GM12872 (cell line): Measurements from ENCODE around the gene IRS1.

ENCODE experiments used
- TF ChIP-seq, protein P1 (sequence below): IDR thresholded peaks from 3 replicates; pipeline ENCODE4 v1.5.1; 2011; ENCODE audit warnings: low read depth, mild to moderate bottlenecking, low read length, moderate library complexity; ENCODE audit not compliant: insufficient read depth

The IRS1 gene

DNA sequence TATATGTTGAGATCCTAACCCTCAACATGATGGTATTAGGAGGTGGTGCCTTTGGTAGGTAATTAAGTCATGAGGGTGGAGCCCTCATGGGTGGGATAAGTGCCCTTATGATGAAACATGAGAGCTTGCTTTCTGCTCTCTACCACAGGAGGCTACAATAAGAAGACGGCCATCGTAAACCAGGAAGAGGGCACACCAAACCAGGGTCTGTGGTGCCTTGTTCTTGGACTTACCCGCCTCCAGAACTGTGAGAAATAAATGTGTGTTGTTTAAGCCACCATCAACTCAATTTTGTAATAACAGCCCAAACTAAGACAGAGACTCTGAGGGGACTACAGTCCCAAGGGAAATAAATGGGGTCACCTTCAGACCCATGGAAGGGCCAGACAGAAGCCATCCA lies 52.3 kb downstream of the IRS1 start:
- TF ChIP-seq, protein P1, sequence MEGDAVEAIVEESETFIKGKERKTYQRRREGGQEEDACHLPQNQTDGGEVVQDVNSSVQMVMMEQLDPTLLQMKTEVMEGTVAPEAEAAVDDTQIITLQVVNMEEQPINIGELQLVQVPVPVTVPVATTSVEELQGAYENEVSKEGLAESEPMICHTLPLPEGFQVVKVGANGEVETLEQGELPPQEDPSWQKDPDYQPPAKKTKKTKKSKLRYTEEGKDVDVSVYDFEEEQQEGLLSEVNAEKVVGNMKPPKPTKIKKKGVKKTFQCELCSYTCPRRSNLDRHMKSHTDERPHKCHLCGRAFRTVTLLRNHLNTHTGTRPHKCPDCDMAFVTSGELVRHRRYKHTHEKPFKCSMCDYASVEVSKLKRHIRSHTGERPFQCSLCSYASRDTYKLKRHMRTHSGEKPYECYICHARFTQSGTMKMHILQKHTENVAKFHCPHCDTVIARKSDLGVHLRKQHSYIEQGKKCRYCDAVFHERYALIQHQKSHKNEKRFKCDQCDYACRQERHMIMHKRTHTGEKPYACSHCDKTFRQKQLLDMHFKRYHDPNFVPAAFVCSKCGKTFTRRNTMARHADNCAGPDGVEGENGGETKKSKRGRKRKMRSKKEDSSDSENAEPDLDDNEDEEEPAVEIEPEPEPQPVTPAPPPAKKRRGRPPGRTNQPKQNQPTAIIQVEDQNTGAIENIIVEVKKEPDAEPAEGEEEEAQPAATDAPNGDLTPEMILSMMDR, result no peak

DNA sequence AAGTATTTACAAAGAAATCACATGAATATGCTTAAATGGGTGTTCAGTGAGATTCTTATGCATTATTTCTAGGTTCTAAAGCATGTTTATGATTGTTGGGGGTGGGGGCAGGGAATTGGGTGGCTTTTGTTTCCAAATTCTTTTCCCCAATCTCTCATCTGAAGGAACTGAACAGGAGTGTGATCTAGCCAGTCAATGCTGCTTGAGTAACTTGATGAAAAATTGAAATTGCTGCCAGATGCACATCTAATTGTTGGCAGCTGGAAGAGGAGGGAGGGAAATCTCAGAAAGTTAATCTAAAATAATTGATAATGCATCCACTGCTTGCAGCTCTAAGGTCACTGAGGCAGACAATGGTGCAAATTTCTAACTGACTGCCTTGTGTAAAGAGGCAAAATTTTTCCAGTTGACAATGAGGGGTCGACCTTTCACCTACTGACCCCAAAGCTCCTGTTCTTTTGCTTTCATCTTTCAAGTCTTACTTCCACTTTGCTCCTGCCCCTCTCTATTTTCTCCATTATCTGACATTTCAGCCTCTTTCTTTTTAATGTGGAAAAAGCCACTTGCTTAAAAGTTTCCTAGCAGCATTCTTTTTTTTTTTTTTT lies 53.3 kb downstream of the IRS1 start:
- TF ChIP-seq, protein P1, result no peak

DNA sequence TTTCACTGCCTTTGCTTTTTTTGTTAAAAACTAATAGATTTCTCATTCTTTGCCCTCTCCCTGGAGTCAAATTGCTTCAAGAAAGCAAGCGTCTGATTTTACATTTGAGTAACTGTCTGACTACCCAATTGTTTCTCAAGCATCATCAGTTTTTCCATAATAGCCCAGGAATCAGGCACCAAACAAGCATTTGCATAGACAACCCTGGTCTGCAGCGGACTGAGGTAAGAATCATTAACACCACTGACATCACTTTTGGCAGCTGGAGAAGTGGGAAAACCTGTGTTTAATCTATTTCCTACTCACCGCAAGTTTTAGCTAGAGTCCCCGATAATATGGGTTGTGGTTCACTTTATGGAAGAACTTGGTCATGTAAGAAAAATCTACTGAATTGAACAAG lies 55.7 kb downstream of the IRS1 start:
- TF ChIP-seq, protein P1, result no peak

DNA sequence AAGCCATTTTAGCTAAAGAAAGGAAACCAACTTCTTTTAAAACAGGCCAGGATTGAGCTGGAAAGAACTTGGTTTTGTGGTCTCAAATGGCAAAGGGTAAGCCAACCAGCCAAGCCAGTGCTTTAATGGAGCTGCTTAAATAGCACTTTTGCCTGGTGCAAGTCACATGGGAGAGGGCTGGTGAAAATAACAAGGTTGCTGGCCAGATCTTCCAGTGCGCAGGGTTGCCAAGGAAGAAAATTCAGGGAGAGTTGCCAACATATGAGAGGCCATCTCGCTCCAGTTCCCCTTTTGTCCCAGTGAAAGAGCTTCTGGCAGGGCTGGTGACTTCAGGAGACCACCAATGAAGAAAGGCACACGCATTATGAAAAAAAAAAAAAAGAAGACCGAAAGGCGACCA lies 57.3 kb downstream of the IRS1 start:
- TF ChIP-seq, protein P1, result no peak

DNA sequence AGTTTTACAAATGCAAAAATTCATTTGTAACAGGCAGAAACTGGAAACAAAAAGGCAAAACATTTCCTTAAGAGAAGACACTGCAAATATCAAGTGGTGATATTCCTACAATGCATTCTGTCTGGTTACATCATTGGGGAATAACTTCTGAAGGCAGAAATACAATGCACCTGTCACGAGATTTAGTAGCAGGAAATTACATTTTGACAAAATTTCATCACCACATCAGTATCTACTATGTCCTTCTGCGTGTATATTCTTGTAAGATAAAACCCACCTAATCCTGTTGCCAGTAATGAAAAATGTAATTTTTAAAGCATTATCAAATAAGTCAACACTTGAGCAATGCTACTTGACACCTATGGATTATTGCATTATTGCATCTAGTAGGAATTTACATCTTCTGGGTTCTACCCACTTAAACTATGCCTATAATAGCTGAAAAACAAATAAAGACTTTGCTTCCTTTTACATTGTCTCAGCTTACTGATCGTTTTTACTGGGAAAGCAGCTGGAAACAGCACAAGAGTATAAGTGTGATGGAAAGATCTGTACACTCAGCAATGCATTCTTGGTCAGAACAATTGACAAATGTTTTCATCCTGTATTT lies 59.5 kb downstream of the IRS1 start:
- TF ChIP-seq, protein P1, result no peak

DNA sequence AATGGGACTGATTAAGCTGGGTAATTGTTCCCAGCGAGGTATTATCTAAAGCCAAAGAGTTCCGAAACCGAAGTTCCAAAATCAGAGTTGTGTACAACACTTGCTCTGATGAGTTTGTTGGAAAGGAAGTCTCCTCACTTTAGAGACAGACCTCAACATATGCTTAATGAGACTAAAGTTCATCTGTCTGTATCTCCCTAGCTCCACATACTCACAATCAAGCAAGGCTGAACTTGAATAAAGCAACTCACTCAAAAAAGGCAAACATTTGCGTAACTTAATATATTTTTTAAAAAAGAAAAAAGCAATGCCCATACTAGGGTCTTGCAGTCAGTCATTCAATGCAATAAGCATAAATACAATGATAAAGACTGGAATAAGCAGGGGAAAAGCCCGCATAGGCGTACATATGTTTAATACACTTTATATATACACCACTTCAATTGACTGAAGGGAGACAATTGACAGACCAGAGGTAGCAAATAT lies 60.0 kb downstream of the IRS1 start:
- TF ChIP-seq, protein P1, result no peak

DNA sequence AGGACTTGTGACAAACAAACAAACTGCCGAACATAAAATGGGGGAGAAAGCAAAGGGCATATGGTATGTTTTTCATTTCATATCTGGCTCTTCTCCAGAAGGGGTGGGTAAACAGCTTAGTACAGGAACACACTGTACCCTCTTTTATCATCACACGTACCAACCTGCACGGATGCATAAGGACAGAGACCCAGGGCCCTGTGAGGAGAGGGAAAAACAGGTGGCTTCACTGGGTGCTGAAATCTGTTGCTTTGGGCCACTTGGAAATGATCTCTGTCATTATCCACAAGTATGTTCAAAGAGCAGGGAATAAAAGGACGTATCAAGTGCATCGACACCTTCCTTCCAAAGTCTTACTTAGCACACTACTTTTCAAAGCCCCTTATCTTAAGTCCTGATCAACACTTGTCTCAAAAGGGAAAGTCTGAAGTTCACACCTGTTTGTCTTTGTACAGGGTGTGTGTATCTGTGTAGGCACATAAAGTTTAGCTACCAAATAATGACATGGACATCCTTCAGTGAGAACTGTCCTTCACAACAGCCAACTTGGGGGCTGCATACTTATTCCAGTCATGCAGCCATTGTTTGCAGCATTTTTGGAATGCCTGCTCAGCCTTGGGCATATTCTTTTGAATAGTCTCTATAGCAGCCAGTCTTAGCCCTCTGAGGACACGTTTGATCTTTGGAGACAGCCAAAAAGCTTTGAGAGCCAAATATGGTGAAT lies 60.6 kb downstream of the IRS1 start:
- TF ChIP-seq, protein P1, result no peak
